GM18868 (cell line): ENCODE measurements around the gene JAZF1.

Experiments used
- ATAC-seq: cut with Tn5 transposase; IDR thresholded peaks from one replicate; pipeline ENCODE4 v1.9.1; 2021; ENCODE audit warnings: mild to moderate bottlenecking, moderate library complexity; ENCODE audit not compliant: unreplicated experiment

Gene JAZF1

DNA sequence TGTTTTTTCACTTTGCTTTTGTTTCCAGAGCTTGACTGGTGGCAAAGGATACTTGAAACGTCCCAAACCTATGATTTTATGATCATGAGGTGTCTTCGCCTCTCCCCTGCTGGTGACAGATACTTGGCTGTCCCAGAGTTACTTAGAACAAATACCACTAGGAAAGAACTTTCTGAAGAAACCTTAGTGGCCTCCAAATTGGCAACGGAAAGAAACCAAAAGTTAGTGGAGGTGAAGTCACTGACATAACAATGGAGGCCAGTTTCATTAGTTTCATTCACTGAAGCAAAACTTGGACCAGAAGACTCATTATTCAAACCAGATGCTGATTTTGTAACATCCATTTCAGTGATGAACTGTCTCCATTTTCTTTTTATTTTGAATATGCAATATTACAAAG is 68.6 kb downstream of the JAZF1 start:
- ATAC-seq = no peak

DNA sequence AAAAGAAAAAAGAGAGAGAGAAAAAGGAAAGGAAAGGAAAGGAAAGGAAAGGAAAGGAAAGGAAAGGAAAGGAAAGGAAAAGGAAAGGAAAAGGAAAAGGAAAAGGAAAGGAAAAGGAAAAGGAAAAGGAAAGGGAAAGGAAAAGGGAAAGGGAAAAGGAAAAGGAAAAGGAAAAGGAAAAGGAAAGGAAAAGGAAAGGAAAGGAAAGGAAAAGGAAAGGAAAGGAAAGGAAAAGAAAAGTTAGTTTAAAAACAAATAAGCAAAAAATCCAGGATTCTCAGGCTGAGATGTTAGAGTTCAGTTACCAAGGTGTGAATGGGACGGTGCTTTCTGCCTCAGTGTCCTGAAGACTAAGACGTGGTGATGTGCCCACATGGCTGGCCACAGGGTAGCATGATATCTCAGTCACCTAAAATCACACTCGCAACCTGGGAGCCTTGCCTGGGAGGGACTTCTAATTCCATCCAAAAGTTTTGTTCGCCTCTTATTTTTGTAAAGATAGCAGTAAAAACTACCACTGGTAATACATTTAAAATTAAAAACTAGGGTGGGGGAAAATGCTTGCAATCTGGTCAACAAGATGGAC is 70.1 kb downstream of the JAZF1 start:
- no peak for ATAC-seq

DNA sequence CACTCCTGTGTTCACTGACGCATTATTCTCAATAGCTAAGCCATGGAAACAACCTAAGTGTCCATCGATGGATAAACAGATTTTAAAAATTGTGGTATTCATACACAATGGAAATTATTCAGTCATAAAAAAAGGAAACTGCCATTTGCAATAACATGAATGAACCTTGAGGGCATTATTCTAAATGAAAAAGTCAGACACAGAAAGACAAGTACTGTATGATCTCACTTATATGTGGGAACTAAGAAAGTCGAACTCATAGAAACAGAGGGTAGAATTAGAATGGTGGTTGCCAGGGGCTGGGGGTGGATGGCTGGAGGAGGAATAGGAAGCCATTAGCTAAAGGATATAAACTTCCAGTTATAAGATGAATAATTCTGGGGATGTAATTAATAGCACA is 71.8 kb downstream of the JAZF1 start:
- no peak for ATAC-seq

DNA sequence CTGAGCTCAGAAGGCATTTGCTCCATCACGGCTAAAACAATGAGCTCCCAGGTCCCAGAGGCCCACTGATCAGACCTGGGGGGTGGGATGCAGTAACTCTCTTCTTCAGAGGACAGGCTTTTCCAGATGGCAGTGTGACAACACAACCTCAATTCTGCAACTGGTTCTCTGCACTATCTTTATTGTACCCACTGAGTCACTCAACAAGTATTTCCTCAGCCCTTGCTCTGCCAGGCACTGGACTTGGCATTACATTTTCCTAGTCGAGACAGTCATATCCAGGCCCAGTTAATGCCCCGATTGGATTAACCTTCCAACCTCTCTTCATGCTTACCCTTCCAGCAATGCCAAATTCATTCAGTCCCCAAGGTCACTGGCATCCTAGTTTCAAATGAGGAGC is 72.6 kb downstream of the JAZF1 start:
- ATAC-seq = no peak

DNA sequence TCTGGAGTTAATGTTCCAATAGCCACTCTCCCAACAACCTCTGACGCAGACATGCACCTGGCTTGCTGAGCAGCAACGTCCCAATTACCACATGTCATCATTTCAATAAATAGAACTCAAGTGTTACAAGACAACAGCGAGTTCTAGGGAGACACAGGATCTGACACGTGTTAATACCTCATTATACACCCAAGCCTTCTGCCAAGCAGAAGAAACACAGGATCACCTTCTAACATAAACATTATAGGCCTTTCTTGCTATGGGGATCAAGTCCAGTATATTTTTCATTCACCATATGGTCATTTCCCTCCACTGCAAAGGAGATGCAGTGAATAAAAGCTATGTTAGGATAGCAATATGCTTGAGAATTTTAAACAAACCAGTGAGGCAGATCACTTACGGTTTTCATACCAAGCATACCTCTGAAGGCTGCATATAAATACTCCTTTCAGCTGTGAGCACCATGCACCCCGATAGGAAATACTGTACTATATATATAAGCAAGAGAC is 74.2 kb downstream of the JAZF1 start:
- no peak for ATAC-seq

DNA sequence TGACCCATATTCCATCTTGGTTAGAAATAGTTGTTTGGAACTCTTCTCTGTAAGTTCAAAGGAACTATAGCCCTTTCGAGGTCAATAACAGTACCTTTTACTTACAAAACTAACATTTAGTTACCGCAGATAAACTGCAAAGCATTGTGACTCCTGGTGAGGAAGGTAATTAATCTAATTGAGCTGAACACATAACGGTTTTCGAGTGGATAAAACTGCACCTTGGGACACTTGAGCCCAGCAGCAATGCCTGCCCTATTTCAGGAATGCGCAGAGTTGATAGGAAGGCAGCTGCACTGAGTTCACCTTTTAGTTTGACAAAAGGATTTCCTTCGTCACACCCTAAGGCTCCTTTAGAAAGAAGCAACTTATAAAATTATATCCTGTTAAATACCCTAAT is 75.4 kb downstream of the JAZF1 start:
- ATAC-seq = no peak

DNA sequence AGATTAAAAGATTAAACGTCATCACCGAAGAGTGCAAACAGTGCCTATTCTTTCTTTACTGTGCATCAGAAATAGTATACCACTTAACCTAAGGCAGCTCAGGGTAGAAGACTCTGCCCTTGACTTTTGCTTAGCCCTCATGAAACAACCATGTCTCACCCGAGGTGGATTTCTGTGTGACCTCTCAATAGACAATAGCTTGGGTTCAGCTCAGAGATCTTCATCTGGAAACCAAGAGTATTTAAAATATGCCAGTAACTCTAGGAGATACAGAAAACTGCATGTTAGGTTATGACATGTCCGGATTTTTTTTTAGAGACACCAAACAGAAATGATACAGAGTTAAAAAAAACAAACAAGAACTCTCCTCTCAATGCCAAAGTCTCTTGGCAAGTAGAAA is 75.8 kb downstream of the JAZF1 start:
- ATAC-seq = no peak

DNA sequence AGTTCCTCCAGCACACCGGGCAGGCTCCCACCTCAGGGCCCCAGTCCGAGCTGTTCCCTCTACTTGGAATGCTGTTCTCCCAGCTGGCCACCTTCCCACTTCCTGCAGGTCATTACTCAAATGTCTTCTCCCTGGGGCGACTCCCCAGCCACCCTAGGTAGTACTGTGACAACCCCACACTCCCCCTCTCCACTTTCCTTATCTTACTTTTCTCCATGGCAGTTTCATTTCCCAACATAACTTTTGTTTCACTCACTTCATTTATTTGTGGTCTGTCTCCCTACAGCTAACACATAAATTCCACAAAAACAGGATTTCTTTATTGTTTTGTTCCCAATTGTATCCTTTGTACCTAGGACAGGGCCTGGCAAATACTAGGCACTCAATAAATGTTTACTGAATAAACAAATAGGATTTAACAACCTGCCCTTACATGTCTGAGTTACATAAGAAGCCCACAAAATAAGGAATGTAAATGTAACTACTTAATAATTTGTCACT is 76.5 kb downstream of the JAZF1 start:
- ATAC-seq = no peak

DNA sequence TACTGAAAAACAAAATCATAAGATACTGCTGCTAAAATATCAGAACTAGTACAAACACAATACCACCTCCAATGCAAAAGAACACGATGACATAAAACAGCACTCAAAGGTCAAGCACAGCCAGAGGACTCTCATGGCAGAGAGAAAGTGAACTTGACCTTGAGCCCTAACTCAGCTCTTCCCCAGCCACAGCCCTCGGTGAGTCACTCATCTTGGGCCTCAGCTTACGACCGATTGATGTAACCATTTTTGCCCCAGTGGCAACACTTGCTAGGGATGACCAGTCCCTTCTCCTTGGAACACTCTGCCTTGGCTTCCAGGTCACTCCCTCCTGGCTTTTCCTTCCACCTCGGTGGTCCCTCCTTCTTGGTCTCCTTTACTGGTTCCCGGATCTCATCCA is 77.8 kb downstream of the JAZF1 start:
- ATAC-seq = no peak

DNA sequence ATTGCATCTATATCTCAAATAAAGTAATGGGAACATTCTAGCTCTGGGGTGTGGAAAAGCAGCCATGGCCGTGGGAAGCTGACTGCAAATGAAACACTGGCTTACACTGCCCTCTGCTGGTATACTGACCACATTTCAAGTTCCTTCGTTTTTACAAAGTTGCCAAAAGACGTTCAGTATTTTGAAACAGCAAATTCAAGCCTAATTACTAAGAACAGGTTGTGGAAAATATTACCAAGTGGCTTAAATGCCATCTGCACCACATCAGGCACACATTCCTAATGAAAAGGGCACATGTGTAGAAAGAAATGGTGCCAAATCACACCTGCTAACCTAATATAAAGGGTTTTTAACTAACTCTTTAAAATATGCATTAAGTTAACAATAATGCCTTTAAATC is 83.9 kb downstream of the JAZF1 start:
- ATAC-seq = no peak

DNA sequence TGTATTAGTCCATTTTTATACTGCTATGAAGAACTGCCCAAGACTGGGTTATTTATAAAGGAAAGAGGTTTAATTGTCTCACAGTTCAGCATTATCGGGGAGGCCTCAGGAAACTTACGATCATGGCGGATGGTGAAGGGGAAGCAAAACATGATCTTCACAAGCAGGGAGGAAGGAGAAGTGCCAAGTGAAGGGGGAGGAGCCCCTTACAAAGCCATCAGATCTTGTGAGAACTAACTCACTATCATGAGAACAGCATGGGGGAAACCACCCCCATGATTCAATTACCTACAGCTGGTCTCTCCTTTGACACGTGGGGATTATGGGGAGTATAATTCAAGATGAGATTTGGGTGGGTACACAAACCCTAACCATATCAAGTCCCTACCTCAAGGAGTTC is 85.4 kb downstream of the JAZF1 start:
- no peak for ATAC-seq

DNA sequence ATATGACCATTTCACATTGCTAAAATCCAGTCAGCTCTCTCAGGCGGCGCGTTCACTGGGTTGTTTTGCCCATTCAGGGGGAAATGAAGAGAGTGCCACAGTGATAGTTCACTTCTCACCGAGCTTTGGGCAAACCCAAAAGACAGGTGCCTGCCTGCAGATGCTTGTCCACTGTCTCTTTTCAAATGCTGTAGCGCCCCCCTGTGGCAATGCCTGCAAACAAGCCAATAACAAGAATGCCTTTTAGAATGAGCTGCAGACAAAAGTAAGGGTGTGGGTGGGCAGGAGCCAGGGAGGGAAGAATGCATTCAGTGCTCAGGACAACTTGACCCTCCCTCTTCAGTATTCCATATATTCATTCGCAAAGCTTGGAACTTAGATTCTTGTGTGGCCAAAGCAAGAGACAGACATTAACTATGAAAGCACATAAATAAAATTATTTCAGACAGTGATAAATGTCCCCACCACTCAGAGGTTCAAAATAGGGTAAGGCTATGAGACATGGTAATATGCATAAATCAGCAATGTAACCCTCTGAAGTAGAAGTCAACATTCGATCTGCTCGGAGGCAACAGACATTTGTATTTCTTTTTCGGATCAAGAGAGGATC is 86.9 kb downstream of the JAZF1 start:
- no peak for ATAC-seq

DNA sequence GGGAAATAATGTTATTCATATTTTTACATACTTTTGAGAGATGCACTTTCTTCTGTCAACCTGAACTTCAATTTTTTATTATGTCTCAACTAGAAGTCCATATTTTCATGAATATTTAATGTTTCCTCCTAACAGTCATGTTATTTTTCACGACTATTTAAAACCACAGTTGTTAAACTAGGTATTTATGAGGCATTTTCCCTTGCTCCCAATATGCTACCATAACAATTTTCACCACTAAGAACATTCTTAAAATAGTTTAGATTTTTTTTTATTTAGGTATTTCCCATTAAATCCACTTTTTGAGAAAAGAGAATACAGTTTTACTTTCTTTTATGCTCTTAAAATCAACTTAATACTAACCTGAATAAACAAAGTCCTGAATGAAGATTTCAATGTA is 89.4 kb downstream of the JAZF1 start:
- no peak for ATAC-seq

DNA sequence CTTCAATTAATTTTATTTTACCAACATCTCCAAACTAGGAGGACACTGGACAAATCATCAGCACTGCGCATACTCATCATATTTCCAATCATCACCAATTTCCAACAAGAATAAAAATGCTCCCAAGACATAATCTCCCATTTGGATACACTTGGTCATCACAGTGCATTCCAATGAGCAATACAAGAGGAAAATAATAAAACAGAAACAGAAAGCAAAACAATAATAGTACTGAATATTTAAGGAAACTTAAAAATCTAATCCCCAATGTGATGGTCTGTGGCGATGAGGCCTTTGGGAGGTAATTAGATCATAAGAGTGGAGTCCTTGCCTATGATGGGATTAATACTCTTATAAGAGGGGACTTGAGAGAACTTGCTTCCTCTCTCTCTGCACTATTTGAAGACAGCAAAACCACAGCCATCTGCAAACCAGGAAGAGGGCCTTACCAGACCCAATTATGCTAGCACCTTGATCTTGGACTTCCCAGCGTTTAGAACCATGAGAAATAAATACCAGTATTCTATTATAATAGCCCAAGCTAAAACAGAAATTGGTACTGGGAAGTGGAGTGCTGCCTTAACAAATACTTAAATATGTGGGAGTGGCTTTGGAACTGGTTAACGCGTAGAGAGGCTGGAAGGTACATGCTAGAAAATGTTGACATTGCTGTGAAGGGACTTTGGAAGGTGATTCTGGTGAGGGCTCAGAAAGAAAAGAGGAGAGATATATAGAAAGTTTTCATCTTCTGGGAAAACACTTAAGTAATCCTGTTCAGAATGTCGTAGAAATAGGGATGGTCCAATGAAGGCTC is 91.5 kb downstream of the JAZF1 start:
- no peak for ATAC-seq

DNA sequence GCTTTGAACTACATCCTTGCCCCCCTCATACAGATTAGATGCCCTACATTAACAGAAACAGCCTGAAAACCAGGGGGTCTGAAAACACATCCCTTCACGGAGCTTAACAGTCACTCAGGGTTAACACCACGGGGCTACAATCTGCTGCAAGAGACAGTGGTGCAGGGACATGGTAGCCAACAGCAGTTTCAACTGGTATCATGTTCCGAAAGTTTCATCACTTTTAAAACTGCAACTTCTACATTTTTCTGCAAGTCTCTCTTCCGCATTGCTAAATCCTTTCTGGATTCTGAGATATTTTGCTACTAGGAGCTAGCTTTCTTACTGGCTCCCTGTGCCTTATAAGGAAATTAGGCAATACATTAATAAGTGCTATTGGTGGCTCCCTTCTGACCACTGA is 92.6 kb downstream of the JAZF1 start:
- ATAC-seq = no peak

DNA sequence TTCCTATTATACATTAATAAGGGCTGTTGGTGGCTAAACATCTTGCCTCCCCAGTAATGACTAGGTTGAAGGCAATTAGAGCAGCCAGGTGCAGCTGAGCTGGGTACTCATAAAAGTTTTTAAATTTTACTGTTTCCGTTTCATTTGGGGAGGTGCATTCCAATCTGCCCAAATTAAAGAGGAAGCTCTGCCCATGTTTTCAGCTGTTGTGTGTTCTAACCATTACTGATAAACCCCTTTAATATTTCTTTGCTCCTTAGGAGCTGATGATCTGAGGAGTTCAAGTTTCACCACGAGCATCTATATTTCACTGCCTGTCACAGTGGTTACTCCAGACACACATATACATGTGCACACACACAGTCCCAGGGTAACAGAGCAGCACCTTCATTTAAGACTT is 94.4 kb downstream of the JAZF1 start:
- no peak for ATAC-seq

DNA sequence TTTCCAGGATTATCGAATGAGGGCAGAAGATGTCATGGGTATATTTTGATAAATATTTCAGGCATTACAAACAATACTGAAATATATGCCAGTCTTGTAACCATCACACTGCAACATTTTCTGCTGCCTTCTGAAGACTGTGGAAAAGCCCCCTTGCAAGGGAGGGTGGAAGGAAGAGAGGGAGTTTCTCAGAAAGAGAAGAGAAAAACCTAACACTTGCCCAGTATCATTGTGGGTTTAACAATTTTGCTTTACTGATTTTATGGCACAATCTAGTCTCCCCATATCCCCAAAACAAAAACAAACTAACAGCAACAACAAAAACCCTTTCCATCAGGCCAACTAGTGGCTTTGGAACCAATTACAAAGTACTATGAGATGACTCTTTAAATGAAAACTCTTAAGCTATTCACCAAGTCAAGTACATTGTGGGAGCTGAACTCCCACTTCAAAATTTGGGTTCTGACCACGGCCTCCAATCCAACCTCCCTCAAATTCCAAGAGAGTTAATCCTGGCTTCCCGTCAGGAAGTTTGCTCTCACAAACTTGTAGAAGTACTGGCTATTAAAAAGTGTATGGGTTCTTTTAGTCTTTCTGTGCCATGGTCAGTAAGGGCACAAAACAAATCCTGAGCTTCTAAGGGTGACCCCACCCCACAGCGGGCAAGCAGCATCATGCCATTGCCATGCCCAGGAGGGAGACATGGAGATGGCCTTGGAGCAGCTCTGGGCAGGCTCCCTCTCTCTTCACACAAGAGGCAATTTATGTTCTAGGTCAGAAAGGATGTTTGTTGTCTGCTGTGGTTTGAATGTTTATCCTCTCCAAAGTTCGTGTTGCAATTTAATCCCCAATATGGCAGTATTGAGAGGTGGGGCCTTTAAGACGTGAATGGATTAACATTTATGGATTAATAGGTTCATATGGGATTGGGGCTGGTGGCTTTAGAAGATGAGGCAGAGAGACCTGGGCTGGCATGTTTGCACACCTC is 96.3 kb downstream of the JAZF1 start:
- ATAC-seq = no peak

DNA sequence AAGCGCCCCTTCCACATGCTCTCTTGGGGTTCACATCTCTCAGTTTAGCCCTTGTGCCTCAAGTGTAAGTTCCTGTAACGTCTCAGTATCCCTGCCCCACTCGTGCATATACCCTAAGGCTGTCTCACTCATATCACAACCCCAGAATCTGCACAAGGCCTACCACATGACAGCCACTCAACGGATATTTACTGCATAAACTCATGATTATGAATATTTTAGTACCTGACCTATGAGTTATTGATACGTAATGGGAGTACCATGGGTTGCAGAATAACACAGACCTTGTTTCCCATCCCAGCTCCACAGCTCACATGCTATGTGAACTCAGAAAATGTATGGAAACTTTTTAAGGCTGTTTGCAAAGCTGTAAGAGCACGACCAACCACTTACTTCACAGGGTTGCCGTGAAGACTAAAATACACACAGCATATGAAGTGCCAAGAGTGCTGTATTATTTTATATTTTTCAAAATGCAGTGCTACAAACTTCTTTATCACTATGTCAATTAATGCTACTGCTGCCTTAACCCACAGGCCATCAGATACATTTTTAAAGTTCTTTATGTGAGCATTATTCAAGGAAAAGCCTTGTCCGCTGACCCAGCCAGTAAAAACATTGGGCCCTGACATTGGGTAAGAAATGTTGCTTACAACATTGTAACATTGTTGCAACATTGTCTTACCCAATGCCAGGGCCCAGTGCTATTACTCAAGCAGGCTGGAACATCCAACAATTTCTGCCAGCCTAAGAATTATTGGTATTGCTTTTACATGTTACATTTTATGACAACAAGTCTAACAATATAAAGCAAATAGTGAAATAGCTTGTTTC is 97.2 kb downstream of the JAZF1 start:
- no peak for ATAC-seq

DNA sequence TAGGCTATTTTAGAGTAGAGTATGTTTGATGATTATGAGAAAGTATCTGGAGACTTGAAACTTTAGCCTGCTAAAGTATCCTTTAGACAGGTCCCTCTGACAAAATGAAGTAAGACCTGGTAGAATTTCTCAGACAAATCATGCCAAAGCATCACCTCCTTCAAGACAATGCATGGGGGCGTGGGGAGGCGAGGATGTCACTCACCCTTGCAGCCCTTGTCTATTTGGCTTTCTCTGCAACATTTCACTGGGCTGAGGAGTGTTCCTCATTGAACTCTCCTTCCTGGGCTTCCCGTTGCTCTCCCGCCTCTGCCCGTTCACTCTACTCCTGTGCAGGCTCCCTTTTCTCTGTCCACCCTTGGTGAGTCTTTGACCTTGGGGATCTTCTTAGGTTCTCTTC is 98.5 kb downstream of the JAZF1 start:
- ATAC-seq = no peak

DNA sequence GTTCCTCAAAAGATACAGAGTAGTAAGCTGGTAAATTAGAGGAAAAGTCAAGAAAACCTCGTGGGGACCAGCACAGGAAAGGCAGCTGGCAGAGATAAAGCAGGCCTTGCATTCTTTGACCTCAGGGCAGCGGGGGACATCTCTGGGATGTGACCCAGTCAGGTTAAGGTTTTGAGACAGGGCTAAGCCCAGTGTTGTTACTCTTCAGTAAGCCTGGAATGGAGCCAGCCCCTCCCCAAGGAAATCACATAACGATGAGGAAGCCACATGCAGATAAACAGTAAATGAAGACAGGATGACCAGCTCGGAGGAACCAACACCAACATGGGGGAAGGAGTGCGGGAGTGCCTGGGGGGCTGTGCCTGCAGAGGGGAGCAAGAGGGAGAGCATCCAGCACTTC is 99.6 kb downstream of the JAZF1 start:
- ATAC-seq = no peak
